GM19238 (cell line): ENCODE measurements around the gene THBD.

Source experiments
- DNase-seq: peaks from one replicate; pipeline ENCODE4 v3.0.0; 2011; ENCODE audit warnings: low spot score; ENCODE audit not compliant: insufficient read length

THBD gene

GRCh38 chr20:23049201-23050075, at the start of gene THBD:
Gene THBD (minus strand): TSS chr20:23049672. CDS start chr20:23049504, 168 bp downstream.
- DNase-seq = no peak

- no peak for DNase-seq
These were observed 48.4 kb upstream of the THBD start for GRCh38 chr20:23097636-23098580.

- DNase-seq = no peak
These were observed 47.6 kb upstream of the THBD start for GRCh38 chr20:23096986-23097520.

GRCh38 chr20:23096097-23096496, 46.6 kb upstream of the THBD start:
- DNase-seq = no peak

- no peak for DNase-seq
These were observed 46.0 kb upstream of the THBD start for GRCh38 chr20:23095499-23095898.

- no peak for DNase-seq
These were observed 45.5 kb upstream of the THBD start for GRCh38 chr20:23094927-23095326.

- DNase-seq = no peak
These were observed 44.9 kb upstream of the THBD start for GRCh38 chr20:23094213-23094896.

GRCh38 chr20:23093613-23094012, 44.1 kb upstream of the THBD start:
- DNase-seq = no peak

GRCh38 chr20:23092861-23093495, 43.5 kb upstream of the THBD start:
- no peak for DNase-seq

GRCh38 chr20:23092384-23092756, 42.9 kb upstream of the THBD start:
- DNase-seq = no peak

GRCh38 chr20:23091721-23092383, 42.4 kb upstream of the THBD start:
- no peak for DNase-seq

- no peak for DNase-seq
These were observed 41.4 kb upstream of the THBD start for GRCh38 chr20:23090878-23091277.

- no peak for DNase-seq
These were observed 40.7 kb upstream of the THBD start for GRCh38 chr20:23090147-23090546.

GRCh38 chr20:23088866-23089265, 39.4 kb upstream of the THBD start:
- no peak for DNase-seq

GRCh38 chr20:23087587-23088251, 38.2 kb upstream of the THBD start:
- no peak for DNase-seq

GRCh38 chr20:23086931-23087411, 37.5 kb upstream of the THBD start:
- no peak for DNase-seq

- DNase-seq = no peak
These were observed 36.6 kb upstream of the THBD start, which contains the start of gene CD93 for GRCh38 chr20:23086056-23086566. Gene CD93 (minus strand): TSS chr20:23086324. CDS start chr20:23086192, 132 bp downstream.

- DNase-seq = no peak
These were observed 36.1 kb upstream of the THBD start for GRCh38 chr20:23085436-23086055.

GRCh38 chr20:23084845-23085365, 35.4 kb upstream of the THBD start:
- no peak for DNase-seq
